NCI-H1694 treated with DMSO at 0.1 percent for 48 hours (cell line): ENCODE measurements around the gene CASP8AP2.
"Not testable (repeated sequence)": the region's sequence is repeated elsewhere in the genome, so short reads cannot be mapped to it uniquely, and the experiment has no call there.

Experiments used
- DNase-seq: peaks from one replicate; lab custom pipeline; 2025; lab: John Stamatoyannopoulos, UW

The CASP8AP2 gene

DNA sequence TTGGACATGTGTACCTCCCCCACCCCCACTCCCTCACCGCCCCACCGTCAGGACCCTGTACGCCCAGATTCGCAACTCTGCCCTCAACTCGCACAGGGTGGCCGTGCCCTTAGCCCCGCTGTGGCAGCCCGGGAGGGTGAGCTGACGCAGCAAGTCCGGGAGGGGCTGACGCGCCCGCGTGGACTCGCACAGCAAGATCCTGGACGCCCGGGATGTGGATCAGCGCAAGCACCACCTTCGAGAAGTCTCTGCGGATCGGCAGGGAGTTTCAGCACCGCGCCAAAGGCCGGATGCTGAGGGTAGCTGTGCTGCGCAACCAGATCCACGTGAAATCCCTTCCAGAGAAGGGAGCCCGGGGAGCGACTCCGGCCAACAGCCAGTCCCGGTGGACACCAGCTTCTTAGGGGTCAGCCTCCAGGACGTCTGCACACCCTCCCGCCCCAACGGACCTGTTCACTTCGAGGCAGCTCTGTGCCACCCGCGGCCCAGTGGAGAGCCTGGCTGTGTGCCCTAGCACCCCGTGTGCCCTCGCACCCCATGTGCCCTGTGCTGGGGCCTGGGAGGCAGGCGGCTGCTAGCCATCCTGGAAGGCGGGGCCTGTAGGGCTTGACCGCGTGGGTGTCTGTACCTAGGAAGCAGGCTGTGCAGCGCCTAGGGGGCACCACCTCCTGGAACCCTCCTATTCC lies 57.9 kb downstream of the CASP8AP2 start:
- no peak for DNase-seq

DNA sequence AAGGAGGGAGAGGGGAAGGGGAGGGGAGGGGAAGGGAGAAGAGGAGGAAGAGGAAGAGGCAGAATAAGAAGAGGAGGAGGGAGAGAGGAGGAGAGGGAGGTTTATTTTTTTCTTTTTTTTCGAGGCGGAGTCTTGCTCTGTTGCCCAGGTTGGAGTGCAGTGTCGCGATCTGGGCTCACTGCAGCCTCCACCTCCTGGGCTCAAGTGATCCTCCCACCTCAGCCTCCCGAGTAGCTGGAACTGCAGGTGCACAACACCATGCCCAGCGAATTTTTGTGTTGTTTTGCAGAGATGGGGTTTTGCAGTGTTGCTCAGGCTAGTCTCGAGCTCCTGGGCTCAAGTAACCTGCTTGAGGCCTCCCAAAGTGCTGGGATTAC lies 58.4 kb downstream of the CASP8AP2 start:
- no peak for DNase-seq

DNA sequence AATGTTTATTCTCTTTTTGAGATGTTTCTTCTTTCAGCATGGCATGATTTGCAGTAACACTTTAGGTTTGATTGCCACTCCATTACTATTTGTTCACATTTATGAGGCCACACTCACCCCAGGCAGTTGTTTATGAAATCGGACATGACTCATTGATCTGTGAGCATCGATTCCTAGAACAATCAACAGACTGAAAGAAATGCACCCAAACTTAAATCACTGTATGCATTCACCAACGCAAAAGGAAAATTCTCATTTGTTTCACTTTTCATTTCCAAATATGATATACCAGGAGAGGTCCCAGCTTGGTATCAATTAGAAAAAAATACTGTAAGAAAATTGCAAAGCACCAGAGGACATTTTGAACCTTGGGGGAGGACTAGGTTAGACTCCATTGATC lies 59.2 kb downstream of the CASP8AP2 start:
- no peak for DNase-seq

DNA sequence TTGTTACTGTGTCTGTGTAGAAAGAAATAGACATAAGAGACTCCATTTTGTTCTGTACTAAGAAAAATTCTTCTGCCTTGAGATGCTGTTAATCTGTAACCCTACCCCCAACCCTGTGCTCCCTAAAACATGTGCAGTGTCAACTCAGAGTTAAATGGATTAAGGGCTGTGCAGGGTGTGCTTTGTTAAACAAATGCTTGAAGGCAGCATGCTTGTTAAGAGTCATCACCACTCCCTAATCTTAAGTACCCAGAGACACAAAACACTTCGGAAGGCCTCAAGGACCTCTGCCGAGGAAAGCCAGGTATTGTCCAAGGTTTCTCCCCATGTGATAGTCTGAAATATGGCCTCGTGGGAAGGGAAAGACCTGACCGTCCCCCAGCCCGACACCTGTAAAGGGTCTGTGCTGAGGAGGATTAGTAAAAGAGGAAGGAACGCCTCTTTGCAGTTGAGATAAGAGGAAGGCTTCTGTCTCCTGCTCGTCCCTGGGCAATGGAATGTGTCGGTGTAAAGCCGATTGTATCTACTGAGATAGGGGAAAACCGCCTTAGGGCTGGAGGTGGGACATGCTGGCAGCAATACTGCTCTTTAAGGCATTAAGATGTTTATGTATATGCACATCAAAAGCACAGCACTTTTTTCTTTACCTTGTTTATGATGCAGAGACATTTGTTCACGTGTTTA lies 61.3 kb downstream of the CASP8AP2 start:
- DNase-seq: not testable (repeated sequence)

DNA sequence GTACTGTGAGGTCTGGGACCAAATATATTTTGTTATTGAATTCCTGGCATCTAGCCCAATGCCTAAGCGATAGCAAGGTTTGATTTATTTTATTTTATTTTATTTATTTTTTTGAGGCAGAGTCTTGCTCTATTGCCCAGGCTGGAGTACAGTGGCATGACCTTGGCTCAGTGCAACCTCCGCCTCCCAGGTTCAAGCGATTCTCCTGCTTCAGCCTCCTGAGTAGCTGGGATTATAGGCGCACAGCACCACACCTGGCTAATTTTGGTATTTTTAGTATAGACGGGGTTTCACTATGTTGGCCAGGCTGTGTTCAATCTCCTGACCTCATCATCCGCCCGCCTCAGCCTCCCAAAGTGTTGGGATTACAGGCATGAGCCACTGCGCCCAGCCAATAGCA lies 62.9 kb downstream of the CASP8AP2 start:
- DNase-seq: not testable (repeated sequence)

DNA sequence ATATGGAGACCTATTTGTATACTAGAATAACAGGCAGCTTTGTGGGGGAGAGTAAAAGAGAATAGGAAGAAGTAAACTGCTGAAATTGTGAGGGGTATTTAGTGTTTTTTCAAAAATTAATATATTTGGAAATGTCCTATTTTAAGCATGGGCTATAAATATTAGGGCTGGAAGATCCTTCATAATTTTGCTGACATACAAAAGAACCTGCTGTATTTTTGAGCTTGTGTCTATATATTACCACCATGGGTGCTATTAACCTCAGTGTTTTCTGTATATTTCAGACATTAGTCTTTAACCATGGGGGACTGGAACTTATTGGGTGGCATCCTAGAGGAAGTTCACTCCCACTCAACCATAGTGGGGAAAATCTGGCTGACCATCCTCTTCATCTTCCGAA lies 64.5 kb downstream of the CASP8AP2 start, which contains the start of gene GJA10:
TSS of gene GJA10 (plus strand) at position 301 of the 400 bp plus-strand sequence. CDS start at position 301, 0 bp downstream.
- no peak for DNase-seq

DNA sequence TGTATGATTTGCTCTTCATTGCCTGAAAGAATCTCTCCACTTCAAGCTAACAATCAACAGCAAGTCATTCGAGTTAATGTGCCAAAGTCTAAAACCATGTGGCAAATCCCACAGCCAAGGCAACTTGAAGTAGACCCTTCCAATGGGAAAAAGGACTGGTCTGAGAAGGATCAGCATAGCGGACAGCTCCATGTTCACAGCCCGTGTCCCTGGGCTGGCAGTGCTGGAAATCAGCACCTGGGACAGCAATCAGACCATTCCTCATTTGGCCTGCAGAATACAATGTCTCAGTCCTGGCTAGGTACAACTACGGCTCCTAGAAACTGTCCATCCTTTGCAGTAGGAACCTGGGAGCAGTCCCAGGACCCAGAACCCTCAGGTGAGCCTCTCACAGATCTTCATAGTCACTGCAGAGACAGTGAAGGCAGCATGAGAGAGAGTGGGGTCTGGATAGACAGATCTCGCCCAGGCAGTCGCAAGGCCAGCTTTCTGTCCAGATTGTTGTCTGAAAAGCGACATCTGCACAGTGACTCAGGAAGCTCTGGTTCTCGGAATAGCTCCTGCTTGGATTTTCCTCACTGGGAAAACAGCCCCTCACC lies 65.7 kb downstream of the CASP8AP2 start:
- no peak for DNase-seq

DNA sequence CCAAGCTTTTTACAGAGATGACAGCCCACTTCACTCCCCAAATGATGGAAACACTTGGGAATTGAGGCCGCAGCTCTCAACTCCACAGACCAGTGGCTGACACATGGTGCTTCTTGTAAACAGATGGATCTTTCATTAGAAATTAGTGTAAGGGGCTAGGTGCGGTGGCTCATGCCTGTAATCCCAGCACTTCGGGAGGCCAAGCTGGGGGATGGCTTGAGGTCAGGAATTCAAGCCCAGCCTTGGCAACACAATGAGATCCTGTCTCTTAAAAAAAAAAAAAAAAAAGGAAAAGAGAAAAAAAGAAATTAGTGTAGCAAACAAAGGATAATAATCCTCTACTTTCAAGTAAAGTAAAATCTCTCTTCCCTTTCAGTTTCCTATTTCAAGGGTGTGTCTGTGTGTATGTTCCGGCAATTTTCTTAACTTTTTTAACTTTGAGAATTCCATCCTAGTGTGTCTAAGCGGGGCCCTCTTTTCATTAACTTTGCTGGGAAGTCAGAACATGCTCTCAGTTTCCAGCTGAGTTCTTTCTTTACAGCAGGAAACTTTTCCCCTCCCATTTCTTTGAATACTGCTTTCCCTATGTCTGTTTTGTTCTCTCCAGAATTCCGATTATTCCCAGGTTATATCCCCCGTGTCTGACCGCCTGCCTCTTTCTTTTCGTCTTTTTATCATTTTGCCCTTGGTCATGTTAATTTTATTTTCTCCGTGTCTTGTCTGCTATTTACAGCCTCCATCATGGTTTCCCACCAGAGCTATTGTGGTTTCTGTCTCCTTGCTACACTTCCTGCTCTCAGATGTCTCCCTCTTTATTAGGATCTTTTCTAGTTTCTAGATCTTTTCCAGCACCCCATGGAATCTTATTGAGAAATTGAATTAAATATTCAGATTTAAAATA lies 80.6 kb downstream of the CASP8AP2 start:
- DNase-seq: not testable (repeated sequence)

DNA sequence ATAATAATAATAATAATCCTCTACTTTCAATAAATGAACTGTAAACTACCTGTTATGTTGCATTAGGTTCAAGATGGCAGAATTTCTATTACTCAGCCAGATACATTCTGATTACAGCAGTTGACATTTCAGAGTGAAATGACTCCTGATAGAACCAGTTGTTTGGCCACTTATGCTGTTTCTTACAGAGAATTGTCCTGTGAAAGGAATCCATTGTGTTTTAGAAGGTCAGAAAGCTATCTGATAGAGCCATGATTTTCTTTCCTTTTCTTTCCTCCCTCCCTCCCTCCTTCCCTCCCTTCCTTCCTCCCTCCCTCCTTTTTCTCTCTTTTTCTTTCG lies 81.2 kb downstream of the CASP8AP2 start:
- DNase-seq: no peak

DNA sequence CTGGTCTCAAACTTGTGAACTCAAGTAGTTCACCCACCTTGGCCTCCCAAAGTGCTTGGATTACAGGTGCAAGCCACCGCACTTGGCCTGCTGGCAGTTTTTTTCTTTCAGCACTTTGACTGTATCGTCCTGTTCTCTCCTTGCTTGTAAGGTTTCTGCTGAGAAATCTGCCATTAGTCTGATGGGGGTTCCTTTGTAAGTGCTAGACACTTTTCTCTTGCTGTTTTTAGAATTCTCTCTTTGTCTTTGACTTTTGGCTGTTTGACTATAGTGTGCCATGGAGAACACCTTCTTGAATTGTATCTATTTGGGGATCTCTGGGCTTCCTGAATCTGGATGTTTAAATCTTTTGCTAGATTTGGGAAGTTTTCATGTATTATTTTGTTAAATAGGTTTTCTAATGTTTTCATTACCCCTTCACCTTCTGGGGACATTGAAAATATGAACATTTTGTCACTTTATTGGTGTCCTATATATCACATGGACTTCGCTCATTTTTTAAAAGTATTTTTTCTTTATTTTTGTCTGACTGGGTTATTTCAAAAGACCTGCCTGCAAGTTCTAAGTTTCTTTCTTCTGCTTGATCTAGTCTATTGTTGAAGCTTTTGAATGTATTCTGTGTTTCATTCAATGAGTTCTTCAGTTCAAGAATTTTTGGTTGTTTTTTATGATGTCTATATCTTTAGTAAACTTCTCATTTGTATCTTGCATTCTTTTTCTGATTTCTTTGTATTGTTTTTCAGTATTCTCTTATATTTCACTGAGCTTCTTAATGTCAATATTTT lies 86.6 kb downstream of the CASP8AP2 start:
- DNase-seq: no peak

DNA sequence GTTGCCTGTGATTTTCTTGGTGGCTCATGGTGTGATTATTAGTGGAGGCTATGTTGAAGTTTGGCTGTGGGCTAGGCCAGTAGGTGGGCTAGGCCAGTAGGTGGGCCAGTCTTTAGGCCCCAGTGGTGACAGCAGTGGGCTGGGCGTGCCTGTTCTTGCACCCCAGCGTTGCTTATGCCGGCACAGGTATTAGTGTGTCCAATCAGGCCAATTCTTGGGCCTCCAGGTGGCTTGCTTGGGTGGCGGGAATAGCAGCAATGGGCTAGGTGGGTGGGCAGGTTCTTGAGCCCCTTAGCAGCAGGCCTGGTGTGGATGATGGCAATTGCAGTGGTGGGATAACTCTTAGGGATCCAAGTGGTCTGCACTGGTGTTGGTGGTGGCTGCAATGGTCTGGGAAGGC lies 87.5 kb downstream of the CASP8AP2 start:
- no peak for DNase-seq

DNA sequence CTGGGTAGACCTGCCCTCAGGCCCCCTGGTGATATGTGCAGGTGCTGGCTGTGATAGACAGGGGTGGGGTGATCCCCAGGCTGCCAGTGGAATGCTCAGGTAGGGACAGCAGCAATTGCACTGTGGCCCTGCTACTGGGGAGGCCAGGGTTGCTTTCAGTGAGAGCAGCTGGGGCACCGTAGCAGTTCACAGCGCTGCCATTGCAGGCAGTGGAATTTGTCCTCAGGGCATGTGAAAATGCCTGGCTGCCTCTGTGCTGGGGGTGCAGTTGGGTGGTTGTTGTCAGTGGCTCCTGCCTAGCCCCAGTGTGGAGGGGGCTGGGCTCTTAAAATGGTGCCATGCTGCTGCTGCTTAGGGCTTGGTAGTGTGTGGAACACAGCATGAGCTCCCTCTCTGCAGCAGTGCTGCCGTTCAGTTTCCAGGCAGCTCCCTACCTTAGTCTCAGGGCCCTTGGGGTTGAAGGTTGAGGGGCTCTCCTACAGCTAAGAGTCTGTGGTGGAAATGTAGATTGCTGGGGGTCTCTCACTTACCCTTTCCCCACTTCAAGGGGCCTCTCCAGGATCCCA lies 88.2 kb downstream of the CASP8AP2 start:
- no peak for DNase-seq
